Measurements from ENCODE around the gene PGAM5.
A peak's percentile ranks its signal among the peaks of the same experiment; 100 is the strongest.
"Not testable (repeated sequence)": the region's sequence is repeated elsewhere in the genome, so short reads cannot be mapped to it uniquely, and the experiment has no call there.

PGAM5 gene

GRCh38 chr12:132754160-132754932 lies 43.7 kb downstream of the PGAM5 start:
- DNase-seq = no peak

- not testable (repeated sequence) for DNase-seq
These were observed 48.2 kb downstream of the PGAM5 start for GRCh38 chr12:132758825-132759224.

- DNase-seq = no peak
These were observed 48.7 kb downstream of the PGAM5 start for GRCh38 chr12:132759359-132759758.

- DNase-seq = peak; percentile 48
These were observed 50.6 kb downstream of the PGAM5 start, which contains the start of gene ANKLE2 for GRCh38 chr12:132761032-132761920. ANKLE2 (minus strand) TSS chr12:132761832; CDS start chr12:132761798, 34 bp downstream.

- DNase-seq = peak; percentile 92
These were observed 51.4 kb downstream of the PGAM5 start for GRCh38 chr12:132761921-132762583.

GRCh38 chr12:132764231-132764630 lies 53.6 kb downstream of the PGAM5 start:
- no peak for DNase-seq

GRCh38 chr12:132765361-132765760 lies 54.7 kb downstream of the PGAM5 start:
- no peak for DNase-seq

- no peak for DNase-seq
These were observed 55.9 kb downstream of the PGAM5 start for GRCh38 chr12:132766380-132767085.

GRCh38 chr12:132771126-132771838 lies 60.6 kb downstream of the PGAM5 start:
- DNase-seq = no peak

Data from NCI-H774 (cell line).